ENCODE measurements around the gene ZSWIM7. TPM values are rescaled to one million over a fixed set of nuclear protein-coding genes. Genes with fewer than 3 reads are reported as not detected.
A peak's percentile ranks its signal among the peaks of the same experiment; 100 is the strongest.

Gene ZSWIM7
- polyA plus RNA-seq, 1 experiment: 22.2 TPM

GRCh38 chr17:15945527-15946191, 53.8 kb downstream of the ZSWIM7 start:
- POLR2A ChIA-PET: interaction anchor here (0.6 to 1.8 kb wide), 6 partner anchors 8 to 54 kb away, joined by 3 to 19 read pairs (median 6); partner anchors contain the start of genes TTC19 and ZSWIM7
- H3K9me3 ChIP-seq (ENCODE audit: control insufficient read depth, insufficient read depth, low read length): peaks cover 10% of the 10 kb centered on the region
- H3K27ac ChIP-seq (ENCODE audit: low read depth, low read length): peak overlapping the region; percentile 65
- H3K27me3 ChIP-seq (ENCODE audit: control insufficient read depth, insufficient read depth, low read length): no peaks in the 10 kb centered on the region
- CTCF ChIA-PET: interaction anchor here (0.7 to 2.3 kb wide), 8 partner anchors 11 to 117 kb away, joined by 3 to 19 read pairs (median 5); partner anchors contain the start of gene ZSWIM7
- TF ChIP-seq, protein P1, sequence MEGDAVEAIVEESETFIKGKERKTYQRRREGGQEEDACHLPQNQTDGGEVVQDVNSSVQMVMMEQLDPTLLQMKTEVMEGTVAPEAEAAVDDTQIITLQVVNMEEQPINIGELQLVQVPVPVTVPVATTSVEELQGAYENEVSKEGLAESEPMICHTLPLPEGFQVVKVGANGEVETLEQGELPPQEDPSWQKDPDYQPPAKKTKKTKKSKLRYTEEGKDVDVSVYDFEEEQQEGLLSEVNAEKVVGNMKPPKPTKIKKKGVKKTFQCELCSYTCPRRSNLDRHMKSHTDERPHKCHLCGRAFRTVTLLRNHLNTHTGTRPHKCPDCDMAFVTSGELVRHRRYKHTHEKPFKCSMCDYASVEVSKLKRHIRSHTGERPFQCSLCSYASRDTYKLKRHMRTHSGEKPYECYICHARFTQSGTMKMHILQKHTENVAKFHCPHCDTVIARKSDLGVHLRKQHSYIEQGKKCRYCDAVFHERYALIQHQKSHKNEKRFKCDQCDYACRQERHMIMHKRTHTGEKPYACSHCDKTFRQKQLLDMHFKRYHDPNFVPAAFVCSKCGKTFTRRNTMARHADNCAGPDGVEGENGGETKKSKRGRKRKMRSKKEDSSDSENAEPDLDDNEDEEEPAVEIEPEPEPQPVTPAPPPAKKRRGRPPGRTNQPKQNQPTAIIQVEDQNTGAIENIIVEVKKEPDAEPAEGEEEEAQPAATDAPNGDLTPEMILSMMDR (IDR thresholded peaks at IDR 0.05; ENCODE audit: low read depth, low read length): no peak
- DNase-seq (ENCODE audit: low read depth, low spot score): no peak
- peak overlapping the region; percentile 86 for H3K4me3 ChIP-seq (ENCODE audit: low read depth, low read length)

DNA sequence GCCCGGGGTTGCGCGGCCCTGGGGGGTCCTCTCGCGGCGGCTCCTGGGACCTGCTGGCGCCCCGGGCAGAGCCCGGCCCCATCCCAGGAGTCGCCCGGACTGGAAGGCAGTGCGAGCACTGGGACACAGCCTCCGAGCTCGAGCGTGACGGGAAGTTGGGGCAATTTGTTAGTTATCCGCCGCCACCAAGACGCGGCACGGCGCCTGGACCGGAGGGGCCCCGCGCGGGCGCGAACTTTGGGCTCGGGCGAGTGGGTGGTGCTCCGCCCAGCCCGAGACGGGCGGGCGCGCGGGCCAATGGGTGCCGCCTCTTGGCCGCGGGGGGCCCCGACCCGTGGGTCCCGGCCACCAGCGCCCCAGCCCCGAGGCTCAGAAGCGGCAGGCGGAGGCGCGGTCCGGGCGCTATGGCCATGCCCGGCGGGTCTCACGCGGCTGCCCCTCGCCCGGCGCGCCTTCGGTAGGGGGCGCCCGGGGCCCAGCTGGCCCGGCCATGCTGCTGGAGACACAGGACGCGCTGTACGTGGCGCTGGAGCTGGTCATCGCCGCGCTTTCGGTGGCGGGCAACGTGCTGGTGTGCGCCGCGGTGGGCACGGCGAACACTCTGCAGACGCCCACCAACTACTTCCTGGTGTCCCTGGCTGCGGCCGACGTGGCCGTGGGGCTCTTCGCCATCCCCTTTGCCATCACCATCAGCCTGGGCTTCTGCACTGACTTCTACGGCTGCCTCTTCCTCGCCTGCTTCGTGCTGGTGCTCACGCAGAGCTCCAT, 54.6 kb downstream of the ZSWIM7 start, which contains the start of gene ADORA2B:
Gene ADORA2B, plus strand, starts transcription at position 372 of the 768 bp plus-strand sequence. Its CDS starts 119 bp downstream, at position 491.
- ChIA-PET CTCF (interaction anchor here (0.7 to 2.3 kb wide), 12 partner anchors 10 to 117 kb away, joined by 3 to 19 read pairs (median 5); partner anchors contain the start of gene ZSWIM7), POLR2A (interaction anchor here (0.6 to 1.8 kb wide), 7 partner anchors 9 to 105 kb away, joined by 3 to 19 read pairs (median 5); partner anchors contain the start of genes TTC19 and ZSWIM7)
- Histone ChIP-seq H3K9me3 (ENCODE audit: control insufficient read depth, insufficient read depth, low read length) (peaks cover 10% of the 10 kb centered on the region), H3K27ac (ENCODE audit: low read depth, low read length) (peak within 1 kb of the TSS; percentile 65), H3K4me3 (ENCODE audit: low read depth, low read length) (peak within 1 kb of the TSS; percentile 86), H3K27me3 (ENCODE audit: control insufficient read depth, insufficient read depth, low read length) (no peaks in the 10 kb centered on the region)
- DNase-seq (ENCODE audit: low read depth, low spot score): no peak
- TF ChIP-seq, protein P1 (IDR thresholded peaks at IDR 0.05; ENCODE audit: low read depth, low read length): peak; percentile 50

- CTCF ChIA-PET: interaction anchor here (0.7 to 2.3 kb wide), 9 partner anchors 9 to 116 kb away, joined by 3 to 19 read pairs (median 5); partner anchors contain the start of gene ZSWIM7
- POLR2A ChIA-PET: interaction anchor here (0.6 to 1.8 kb wide), 3 partner anchors 15 to 106 kb away, joined by 3 to 19 read pairs (median 5); no protein-coding TSS in a partner anchor
- no peak overlapping the region for H3K27ac ChIP-seq (ENCODE audit: low read depth, low read length)
Observed at GRCh38 chr17:15943971-15944758, 55.3 kb downstream of the ZSWIM7 start.

DNA sequence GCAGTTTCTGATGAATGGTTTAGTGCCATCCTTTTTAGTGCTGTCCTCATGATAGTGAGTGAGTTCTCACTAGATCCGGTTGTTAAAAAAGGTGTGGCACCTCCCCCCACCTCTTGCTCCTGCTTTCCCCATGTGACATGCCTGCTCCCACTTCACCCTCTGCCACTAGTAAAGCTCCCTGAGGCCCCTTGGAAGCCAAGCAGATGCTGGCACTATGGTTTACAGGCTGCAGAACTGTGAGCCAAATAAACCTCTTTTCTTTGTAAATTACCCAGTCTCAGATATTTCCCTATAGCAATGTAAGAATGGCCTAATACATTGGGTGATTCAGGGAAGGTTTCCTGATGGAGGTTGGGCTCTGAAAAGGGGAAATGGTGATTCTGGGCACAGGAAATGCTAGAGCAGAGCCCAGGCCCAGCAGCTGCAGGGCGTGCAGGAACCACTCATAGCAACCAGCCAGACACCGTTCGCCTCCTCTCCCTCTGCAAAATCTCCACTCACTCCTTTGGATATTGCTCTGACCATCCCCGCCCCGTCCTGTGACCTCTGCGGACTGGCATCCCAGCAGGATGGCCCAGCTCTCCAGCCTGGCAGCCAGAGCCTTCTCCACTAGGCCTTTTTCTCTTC, 57.2 kb downstream of the ZSWIM7 start:
- Histone ChIP-seq H3K27me3 (ENCODE audit: control insufficient read depth, insufficient read depth, low read length) (no peaks in the 10 kb centered on the region), H3K4me3 (ENCODE audit: low read depth, low read length) (no peak overlapping the region), H3K27ac (ENCODE audit: low read depth, low read length) (no peak overlapping the region), H3K9me3 (ENCODE audit: control insufficient read depth, insufficient read depth, low read length) (peaks cover 10% of the 10 kb centered on the region)
- TF ChIP-seq, protein P1 (IDR thresholded peaks at IDR 0.05; ENCODE audit: low read depth, low read length): no peak
- POLR2A ChIA-PET: no interaction called here
- CTCF ChIA-PET: no interaction called here
- no peak for DNase-seq (ENCODE audit: low read depth, low spot score)

More at GRCh38 chr17:15943971-15944758, 55.3 kb downstream of the ZSWIM7 start:
- no peaks in the 10 kb centered on the region for H3K27me3 ChIP-seq (ENCODE audit: control insufficient read depth, insufficient read depth, low read length)
- peaks cover 10% of the 10 kb centered on the region for H3K9me3 ChIP-seq (ENCODE audit: control insufficient read depth, insufficient read depth, low read length)
- H3K4me3 ChIP-seq (ENCODE audit: low read depth, low read length): peak overlapping the region; percentile 86
- TF ChIP-seq, protein P1 (IDR thresholded peaks at IDR 0.05; ENCODE audit: low read depth, low read length): no peak
- DNase-seq (ENCODE audit: low read depth, low spot score): no peak

All from AG04450 (cell line).